Effector memory CD4-positive, alpha-beta T cell (primary cell): Measurements from ENCODE around the gene KCNQ1OT1.
"Not testable (repeated sequence)": the region's sequence is repeated elsewhere in the genome, so short reads cannot be mapped to it uniquely, and the experiment has no call there.

Source experiments
- DNase-seq, 3 donors: peaks; one replicate each; pipeline ENCODE4 v3.0.0-alpha.2; 2020
- H3K27ac ChIP-seq: 2 replicates; pipeline ENCODE4 v1.7.0; 2013; ENCODE audit warnings: mild to moderate bottlenecking, low read length, moderate library complexity; ENCODE audit not compliant: insufficient read depth, poor library complexity, severe bottlenecking
- H3K27me3 ChIP-seq: replicated peaks from 2 replicates; pipeline ENCODE4 v1.7.0; 2013; ENCODE audit warnings: mild to moderate bottlenecking, low read length; ENCODE audit not compliant: insufficient read depth, control insufficient read depth, poor library complexity, severe bottlenecking
- H3K36me3 ChIP-seq: 2 replicates; pipeline ENCODE4 v1.7.0; 2013; ENCODE audit warnings: mild to moderate bottlenecking, low read length, moderate library complexity; ENCODE audit not compliant: control insufficient read depth, insufficient read depth
- H3K4me1 ChIP-seq: 2 replicates; pipeline ENCODE4 v1.7.0; 2013; ENCODE audit warnings: low read length, mild to moderate bottlenecking; ENCODE audit not compliant: control insufficient read depth, insufficient read depth, poor library complexity, severe bottlenecking
- H3K4me3 ChIP-seq: 2 replicates; pipeline ENCODE4 v1.7.0; 2013; ENCODE audit warnings: low read length, low read depth, mild to moderate bottlenecking; ENCODE audit not compliant: insufficient read depth, poor library complexity, severe bottlenecking
- H3K9me3 ChIP-seq: 2 replicates; pipeline ENCODE4 v1.7.0; 2013; ENCODE audit warnings: mild to moderate bottlenecking, low read length, moderate library complexity; ENCODE audit not compliant: control insufficient read depth

Gene KCNQ1OT1

DNA sequence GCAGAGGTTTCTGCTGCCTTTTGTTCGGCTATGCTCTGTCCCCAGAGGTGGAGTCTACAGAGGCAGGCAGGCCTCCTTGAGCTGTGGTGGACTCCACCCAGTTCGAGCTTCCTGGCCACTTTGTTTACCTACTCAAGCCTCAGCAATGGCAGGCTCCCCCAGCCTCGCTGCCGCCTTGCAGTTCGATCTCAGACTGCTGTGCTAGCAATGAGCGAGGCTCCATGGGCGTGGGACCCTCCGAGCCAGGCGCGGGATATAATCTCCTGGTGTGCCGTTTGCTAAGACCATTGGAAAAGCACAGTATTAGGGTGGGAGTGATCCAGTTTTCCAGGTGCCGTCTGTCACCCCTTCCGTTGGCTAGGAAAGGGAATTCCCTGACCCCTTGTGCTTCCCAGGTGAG, 60.0 kb downstream of the KCNQ1OT1 start:
- not testable (repeated sequence) for H3K27ac ChIP-seq, H3K4me1 ChIP-seq, H3K27me3 ChIP-seq, H3K4me3 ChIP-seq, H3K36me3 ChIP-seq, DNase-seq, H3K9me3 ChIP-seq

DNA sequence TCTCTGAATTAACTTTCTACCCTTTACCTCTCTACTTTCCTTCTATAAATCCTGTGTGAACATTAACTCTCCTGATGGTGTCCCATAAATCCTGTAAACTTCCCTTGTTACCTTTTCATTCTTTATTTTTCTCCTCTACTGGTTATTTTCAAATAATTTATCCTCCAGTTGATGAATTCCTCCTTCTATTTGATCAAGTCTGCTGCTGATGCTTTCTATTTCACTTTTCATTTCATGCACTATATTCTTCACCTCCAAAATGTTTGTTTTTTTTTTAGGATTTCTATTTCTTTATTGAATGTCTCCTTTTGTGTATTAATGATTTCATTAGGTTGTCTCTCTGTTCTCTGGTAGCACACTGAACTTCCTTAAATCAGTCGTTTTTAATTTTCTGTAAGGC, 68.6 kb downstream of the KCNQ1OT1 start:
- H3K4me3 ChIP-seq = no peak overlapping the region
- H3K4me1 ChIP-seq = no peaks in the 10 kb centered on the region
- no peak for DNase-seq
- no peaks in the 10 kb centered on the region for H3K36me3 ChIP-seq
- no peaks in the 10 kb centered on the region for H3K27me3 ChIP-seq
- H3K9me3 ChIP-seq = peaks cover 6% of the 10 kb centered on the region
- no peak overlapping the region for H3K27ac ChIP-seq

GRCh38 chr11:2630679-2631078, 69.1 kb downstream of the KCNQ1OT1 start:
- no peaks in the 10 kb centered on the region for H3K4me1 ChIP-seq
- H3K4me3 ChIP-seq = no peak overlapping the region
- no peak for DNase-seq
- no peaks in the 10 kb centered on the region for H3K36me3 ChIP-seq
- H3K9me3 ChIP-seq = peaks cover 6% of the 10 kb centered on the region
- no peak overlapping the region for H3K27ac ChIP-seq
- H3K27me3 ChIP-seq = no peaks in the 10 kb centered on the region

DNA sequence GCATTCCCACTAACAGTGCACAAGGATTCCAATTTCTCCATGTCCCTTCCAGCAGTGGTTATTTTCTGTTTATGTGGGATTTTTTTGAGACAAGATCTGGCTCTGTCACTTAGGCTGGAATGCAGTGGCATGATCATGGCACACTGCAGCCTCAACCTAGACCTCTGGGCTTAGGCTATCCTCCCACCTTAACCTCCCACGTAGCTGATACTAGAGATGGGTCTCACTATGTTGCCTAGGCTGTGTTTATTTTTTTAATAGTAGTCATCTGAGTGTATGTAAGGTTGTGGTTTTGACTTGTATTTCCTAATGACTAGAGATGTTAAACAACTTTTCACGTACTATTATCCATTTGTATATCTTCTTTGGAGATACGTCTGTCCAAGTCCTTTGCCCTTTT, 74.6 kb downstream of the KCNQ1OT1 start:
- no peaks in the 10 kb centered on the region for H3K4me1 ChIP-seq
- H3K27ac ChIP-seq = no peak overlapping the region
- DNase-seq = no peak
- H3K9me3 ChIP-seq = no peaks in the 10 kb centered on the region
- H3K27me3 ChIP-seq = no peaks in the 10 kb centered on the region
- H3K4me3 ChIP-seq = no peak overlapping the region
- H3K36me3 ChIP-seq = no peaks in the 10 kb centered on the region

DNA sequence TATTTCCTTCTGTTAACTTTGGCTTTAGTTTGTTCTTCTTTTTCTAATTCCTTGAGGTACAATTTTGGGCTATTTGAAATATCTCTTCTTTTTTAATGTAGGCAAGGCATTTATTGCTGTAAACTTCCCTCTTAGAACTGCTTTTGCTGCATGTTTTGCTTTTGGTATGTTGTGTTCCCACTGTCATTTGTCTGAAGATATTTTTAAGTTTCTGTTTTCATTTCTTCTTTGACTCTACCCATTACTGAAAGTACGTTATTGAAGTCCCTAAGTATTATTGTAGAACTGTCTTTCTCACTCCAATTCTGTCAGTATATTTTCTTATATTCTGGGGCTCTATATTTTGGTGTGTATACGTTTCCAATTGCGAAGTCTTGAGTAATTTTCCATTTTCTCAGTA, 77.9 kb downstream of the KCNQ1OT1 start:
- DNase-seq = no peak
- Histone ChIP-seq H3K4me1 (no peaks in the 10 kb centered on the region), H3K27ac (no peak overlapping the region), H3K36me3 (no peaks in the 10 kb centered on the region), H3K9me3 (no peaks in the 10 kb centered on the region), H3K27me3 (no peaks in the 10 kb centered on the region), H3K4me3 (no peak overlapping the region)

DNA sequence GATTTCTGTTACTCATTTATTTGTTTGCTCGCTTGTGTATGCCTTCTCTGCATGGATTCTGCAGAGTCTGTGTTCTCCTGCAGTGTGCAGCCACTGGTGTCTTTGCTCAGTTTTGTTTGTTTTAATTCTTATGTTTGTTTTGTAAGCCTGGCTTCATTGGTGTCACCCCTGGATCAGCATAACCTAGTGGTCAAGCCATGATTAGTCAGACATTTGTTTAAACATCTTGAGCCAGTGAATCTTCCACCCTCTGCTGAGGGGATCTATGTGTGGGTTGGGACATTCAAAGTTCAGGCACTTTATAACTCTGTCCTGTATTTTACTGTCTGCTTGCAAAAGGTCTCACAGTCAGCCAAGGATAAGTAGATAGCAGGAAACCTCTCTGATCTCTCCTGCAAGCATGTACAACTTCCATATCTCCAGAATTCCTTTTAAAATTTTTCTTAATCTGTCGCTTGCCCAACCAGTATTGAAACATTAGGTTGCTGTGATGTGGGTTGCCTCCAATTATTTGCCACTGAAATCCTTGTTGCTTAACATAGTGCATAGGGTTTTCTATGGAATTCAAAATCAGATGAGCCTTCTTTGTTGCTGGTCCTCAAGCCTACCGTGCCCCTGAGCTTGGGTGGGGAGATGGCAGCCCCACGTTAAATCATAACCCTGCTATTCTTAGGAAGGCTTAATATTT, 86.8 kb downstream of the KCNQ1OT1 start:
- Histone ChIP-seq H3K4me3 (no peak overlapping the region), H3K27me3 (no peaks in the 10 kb centered on the region), H3K4me1 (no peaks in the 10 kb centered on the region), H3K9me3 (peaks cover 3% of the 10 kb centered on the region), H3K27ac (no peak overlapping the region), H3K36me3 (no peaks in the 10 kb centered on the region)
- no peak for DNase-seq

DNA sequence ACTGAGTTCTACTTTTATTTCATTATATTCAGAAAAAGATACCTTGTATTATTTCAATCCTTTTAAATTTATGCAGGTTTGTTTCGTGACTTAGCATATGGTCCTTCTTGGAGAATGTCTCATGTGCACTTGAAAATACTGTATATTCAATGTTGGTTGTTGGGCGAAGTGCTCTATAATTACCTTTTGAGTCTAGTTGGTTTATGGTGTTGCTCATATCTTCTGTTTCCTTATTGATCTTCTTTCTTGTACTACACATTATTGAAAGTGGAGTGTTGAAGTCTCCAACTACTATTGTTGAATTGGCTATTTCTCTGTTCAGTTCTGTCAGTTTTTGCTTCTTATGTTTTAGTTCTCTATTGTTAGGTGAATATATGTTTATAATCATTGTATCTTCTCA, 90.4 kb downstream of the KCNQ1OT1 start:
- no peaks in the 10 kb centered on the region for H3K36me3 ChIP-seq
- no peak for DNase-seq
- no peak overlapping the region for H3K27ac ChIP-seq
- peaks cover 3% of the 10 kb centered on the region for H3K9me3 ChIP-seq
- no peaks in the 10 kb centered on the region for H3K27me3 ChIP-seq
- H3K4me3 ChIP-seq = no peak overlapping the region
- H3K4me1 ChIP-seq = no peaks in the 10 kb centered on the region

GRCh38 chr11:2599561-2600189, 100.1 kb downstream of the KCNQ1OT1 start:
- H3K36me3 ChIP-seq = no peaks in the 10 kb centered on the region
- H3K27me3 ChIP-seq = no peaks in the 10 kb centered on the region
- H3K9me3 ChIP-seq = no peaks in the 10 kb centered on the region
- H3K4me1 ChIP-seq = no peaks in the 10 kb centered on the region
- no peak for DNase-seq
- no peak overlapping the region for H3K4me3 ChIP-seq
- H3K27ac ChIP-seq = no peak overlapping the region

GRCh38 chr11:2595204-2595603, 104.6 kb downstream of the KCNQ1OT1 start:
- no peaks in the 10 kb centered on the region for H3K4me1 ChIP-seq
- H3K4me3 ChIP-seq = no peak overlapping the region
- no peak for DNase-seq
- no peaks in the 10 kb centered on the region for H3K27me3 ChIP-seq
- H3K36me3 ChIP-seq = peaks cover 6% of the 10 kb centered on the region
- H3K27ac ChIP-seq = no peak overlapping the region
- H3K9me3 ChIP-seq = no peaks in the 10 kb centered on the region

GRCh38 chr11:2594267-2594666, 105.5 kb downstream of the KCNQ1OT1 start:
- Histone ChIP-seq H3K4me3 (no peak overlapping the region), H3K27me3 (no peaks in the 10 kb centered on the region), H3K27ac (no peak overlapping the region), H3K9me3 (no peaks in the 10 kb centered on the region), H3K4me1 (no peaks in the 10 kb centered on the region), H3K36me3 (peaks cover 13% of the 10 kb centered on the region)
- no peak for DNase-seq
